Measurements from ENCODE around the gene RFT1.

The RFT1 gene

DNA sequence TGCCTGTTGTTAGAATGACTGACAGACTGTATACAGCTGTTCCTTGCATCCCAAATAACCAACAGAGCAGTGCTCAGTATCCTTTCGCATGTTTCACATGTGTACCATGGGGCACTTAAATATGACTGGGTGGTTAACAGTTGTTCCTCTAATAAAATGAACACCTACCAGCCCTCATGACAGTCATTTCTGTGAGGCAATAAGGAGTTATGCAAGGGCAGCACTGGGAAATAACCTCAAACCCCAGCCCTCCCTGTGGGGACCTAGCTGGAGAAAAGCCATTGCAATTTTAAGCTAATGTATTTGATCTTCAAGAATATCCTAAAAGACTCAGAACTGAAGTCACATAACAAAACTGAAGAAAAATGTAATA is 7.3 kb downstream of the RFT1 start:
- DNase-seq: no peak

- no peak for DNase-seq
Observed at GRCh38 chr3:53122255-53122932, 7.8 kb downstream of the RFT1 start.

DNA sequence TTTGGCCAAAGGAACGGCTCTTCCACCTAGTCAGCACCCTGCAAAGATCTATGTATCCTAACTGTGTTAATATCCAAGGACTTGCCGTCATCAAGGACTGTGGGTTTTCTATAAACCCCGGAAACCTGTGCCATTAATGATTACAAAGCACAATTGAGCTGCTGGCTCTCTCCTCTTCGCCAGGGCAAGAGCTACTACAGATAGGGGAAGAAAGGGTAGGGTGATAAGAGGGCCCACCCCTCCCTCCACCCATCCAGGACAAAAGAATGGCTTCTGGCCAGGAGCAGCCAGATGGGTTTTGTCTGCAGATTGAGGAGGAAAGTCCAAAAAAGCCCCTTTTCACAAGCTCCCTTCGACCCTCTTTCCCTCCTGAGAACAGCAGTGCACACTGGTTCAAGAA is 9.9 kb downstream of the RFT1 start:
- DNase-seq: no peak

GRCh38 chr3:53116956-53117355 is 13.3 kb downstream of the RFT1 start:
- no peak for DNase-seq

- no peak for DNase-seq
Observed at GRCh38 chr3:53114412-53115074, 15.7 kb downstream of the RFT1 start.

GRCh38 chr3:53114011-53114400 is 16.2 kb downstream of the RFT1 start:
- DNase-seq: peak in 1 of 2 experiments; percentile 42

GRCh38 chr3:53113293-53114010 is 16.8 kb downstream of the RFT1 start:
- no peak for DNase-seq

- DNase-seq: no peak
Observed at GRCh38 chr3:53111822-53112221, 18.4 kb downstream of the RFT1 start.

- DNase-seq: no peak
Observed at GRCh38 chr3:53109891-53110771, 20.1 kb downstream of the RFT1 start.

DNA sequence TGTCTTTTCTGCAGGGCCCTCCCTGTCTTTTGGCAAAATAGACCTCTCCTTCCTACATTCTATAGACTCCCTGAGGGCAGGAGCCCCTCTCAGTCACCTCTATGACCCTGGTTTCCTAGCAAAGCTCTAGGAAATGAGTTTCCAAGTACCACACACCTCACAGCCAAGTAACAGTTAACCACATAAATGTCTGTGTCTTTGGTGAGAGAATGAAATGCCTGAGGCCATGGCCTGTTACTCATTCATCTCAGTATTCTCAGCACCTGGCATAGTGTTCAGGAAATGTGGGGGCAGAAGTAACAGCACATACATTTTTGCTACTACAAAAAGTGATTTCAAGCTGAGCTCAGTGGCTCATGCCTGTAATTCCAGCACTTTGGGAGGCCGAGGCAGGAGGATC is 21.0 kb downstream of the RFT1 start:
- DNase-seq: no peak

DNA sequence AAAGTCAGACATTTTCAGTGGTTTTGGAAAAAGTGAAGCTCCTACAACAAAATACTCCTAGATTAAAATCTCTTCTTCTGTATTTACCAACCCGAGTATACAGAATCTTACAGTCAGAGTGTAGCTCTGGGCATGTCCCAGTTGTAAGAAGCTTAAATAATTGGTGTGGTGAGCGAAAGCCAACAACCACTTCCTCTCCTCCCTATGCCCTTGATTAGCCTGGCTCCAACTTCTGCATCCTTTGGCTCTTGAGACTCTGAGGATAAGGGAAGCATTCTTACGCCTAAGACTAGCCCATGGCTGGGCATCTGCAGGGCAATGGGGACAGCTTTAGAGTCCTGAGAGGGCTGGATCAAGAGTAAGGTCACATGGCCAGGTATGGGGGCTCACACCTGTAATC is 25.5 kb downstream of the RFT1 start:
- DNase-seq: no peak

- no peak for DNase-seq
Observed at GRCh38 chr3:53103397-53104296, 26.6 kb downstream of the RFT1 start.

DNA sequence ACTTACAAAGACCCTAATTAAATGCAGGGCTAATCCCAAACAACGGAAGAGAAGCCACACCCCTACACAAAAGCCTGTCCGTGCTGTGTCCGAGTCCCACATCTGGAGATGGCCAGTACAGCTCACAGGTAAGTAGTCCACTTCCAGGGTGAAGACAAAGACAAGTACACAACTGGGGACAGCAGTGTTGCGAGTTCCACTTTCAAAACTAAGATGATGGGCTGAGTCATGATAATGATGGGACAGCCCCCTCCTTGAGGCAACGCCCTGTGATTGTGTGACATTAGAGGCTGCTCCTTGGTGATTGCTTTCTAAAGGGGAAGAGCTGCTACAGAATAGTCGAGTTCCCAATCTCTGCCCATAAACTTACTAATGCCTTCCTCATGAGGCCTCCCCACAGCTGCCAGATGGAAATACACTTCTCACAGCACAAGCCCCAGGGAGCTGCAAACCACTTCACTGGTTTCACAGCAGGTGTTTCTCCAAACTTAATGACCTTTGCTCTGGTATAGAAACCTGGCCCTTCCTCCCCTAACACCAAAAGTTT is 27.6 kb downstream of the RFT1 start:
- no peak for DNase-seq

- DNase-seq: no peak
Observed at GRCh38 chr3:53101956-53102355, 28.3 kb downstream of the RFT1 start.

- no peak for DNase-seq
Observed at GRCh38 chr3:53100818-53101466, 29.3 kb downstream of the RFT1 start.

DNA sequence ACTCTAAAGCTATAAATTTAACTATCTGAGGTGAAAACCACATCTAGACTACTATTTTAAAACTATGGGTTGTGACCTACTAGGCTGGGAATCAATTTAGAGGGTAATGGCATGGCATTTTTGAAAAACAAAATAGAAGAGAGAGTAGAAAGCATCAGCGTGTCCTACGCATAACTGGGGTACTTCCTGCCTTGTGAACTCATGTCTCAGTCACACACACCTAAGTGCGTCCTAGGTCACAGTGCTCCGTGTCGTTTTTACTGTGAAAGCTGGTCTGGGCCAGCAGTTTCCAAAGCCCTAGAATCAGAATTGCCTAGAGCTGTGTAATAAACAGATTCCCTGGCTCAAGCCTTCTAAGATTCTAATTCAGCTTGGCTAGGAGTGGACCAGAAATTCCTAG is 32.3 kb downstream of the RFT1 start:
- DNase-seq: no peak

GRCh38 chr3:53092942-53093341 is 37.3 kb downstream of the RFT1 start:
- DNase-seq: no peak

GRCh38 chr3:53092216-53092615 is 38.0 kb downstream of the RFT1 start:
- DNase-seq: no peak

DNA sequence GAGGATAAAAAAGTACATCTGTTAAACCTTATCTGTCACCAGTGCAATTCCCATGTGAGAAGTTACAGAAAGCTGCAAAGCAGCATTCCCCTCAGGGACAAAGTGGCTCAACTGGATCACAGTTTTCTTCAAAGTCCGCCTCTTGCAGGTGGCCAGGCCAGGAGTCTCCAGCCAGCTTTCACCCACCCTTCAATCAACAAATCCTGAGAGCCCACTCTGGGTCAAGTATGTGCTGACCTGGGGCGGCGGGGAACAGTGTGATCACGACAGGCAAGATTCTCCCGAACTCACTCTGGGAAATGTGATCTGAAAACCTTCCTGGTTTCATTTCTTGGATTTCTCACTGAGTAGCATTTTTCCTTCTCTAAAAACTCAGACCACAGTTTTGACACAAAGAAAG is 39.2 kb downstream of the RFT1 start:
- DNase-seq: no peak

DNA sequence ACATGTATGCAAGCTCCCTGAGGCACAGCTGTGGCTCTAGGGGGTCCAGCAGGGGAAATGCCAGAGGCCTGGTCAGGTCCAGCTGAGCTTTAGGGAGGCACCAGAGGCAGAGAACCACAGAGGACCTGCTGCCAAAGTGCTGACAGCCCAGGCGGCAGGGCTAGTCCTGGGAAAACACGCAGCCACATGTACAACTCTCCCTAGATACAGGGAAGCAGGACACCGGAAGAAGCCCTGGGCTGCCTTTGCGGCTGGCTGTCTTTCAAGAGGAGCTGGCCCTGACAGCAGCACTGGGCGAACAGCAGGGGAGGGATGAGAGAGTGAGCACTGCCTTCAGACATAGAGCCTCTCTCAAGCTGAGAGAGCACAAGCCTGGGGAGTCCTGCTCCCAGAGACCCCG is 40.7 kb downstream of the RFT1 start:
- DNase-seq: no peak

DNA sequence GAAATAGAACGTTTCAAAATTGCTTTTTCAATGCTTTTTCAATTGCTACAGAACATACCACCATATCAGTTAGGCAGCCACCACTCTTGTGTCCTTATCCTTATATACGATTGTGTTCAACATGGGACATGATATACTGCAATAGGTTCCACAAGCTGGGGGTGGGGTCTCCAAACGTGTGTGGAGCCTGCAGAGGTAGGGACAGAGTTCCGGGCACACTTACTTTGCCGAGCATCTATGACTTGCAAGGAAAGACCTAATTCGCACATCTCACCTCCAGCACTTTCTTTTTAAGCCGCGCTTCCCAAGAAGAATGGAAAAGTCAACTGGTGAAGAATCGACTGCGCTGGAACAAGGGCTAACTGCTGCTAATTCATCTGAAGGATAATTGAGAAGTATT is 44.8 kb downstream of the RFT1 start:
- DNase-seq: no peak

Data from cerebellar nuclear complex (tissue), 1 donor.